ENCODE measurements around the gene EDNRA. TPM values are rescaled to one million over a fixed set of nuclear protein-coding genes. Genes with fewer than 3 reads are reported as not detected.
A peak's percentile ranks its signal among the peaks of the same experiment; 100 is the strongest.

EDNRA gene
- total and polyA plus RNA-seq, 9 of the 15 experiments (the other 6 are each of a cell fraction or from before 2014, with no cell fraction given): not detected

DNA sequence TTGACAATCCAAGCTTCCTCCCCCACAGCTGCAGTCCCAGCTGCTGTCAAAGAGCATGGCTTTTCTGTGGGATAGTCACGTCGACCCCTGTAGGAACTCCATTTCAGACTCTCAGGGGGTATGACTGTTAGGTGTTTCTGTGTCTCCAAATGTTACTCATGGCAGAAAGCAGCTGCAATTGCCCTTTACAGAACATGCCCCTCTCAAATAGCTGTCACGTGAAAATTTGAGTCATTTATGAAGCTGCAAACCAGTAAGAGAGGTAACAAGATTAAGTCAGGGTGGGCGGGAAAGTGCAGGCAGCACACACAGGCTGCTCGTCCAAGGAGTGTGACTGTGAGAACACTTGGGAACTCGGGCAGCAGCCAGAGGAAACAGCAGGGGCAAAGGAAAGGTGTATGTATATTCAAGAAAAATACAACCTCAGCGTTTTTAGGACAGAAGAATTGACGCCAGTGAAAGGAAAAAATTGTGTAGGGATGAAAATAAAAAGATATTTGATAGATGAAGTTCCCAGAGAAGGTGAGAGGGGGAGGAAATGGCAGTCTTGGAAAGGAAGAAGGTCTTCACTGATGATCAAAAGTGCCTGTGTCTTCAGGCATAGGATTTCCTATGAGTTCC is 69.8 kb downstream of the EDNRA start:
- Histone ChIP-seq H3K4me1 (replicated peaks in 1 of 2; ENCODE audit: control insufficient read depth in 2 of 2, insufficient read depth in 2 of 2, low read length in 2 of 2) (no peaks in the 10 kb centered on the region), H3K79me2 (ENCODE audit: control insufficient read depth, insufficient read depth, low read length) (no peaks in the 10 kb centered on the region), H3K9me3 (replicated peaks; ENCODE audit: control insufficient read depth, insufficient read depth, low read depth, low read length) (no peaks in the 10 kb centered on the region), H4K20me1 (replicated peaks; ENCODE audit: control insufficient read depth, insufficient read depth, low read length) (no peaks in the 10 kb centered on the region), H3K36me3 (ENCODE audit: control insufficient read depth, insufficient read depth, low read length) (no peaks in the 10 kb centered on the region), H3K4me2 (ENCODE audit: insufficient read depth, low read length) (no peak overlapping the region), H3K27ac (ENCODE audit: extremely low read depth, low read depth, low read length) (no peak overlapping the region), H3K9me1 (ENCODE audit: control insufficient read depth, insufficient read depth, low read length) (no peaks in the 10 kb centered on the region), H2AFZ (ENCODE audit: low read depth, low read length) (no peak overlapping the region), H3K4me3 (no peak overlapping the region), H3K27me3 (ENCODE audit: control insufficient read depth in 2 of 2, insufficient read depth in 2 of 2, low read length in 2 of 2) (no peaks in the 10 kb centered on the region), H3K9ac (ENCODE audit: insufficient read depth in 1 of 2, low read depth in 2 of 2, low read length in 2 of 2) (no peak overlapping the region)
- TF ChIP-seq MAFK (IDR thresholded peaks at IDR 0.05; ENCODE audit: low read length): peak; percentile 20; the same call in 1 of the 2 replicates
- no peak for TF ChIP-seq NFIC (IDR thresholded peaks at IDR 0.05)
- TF ChIP-seq ZNF316 (IDR thresholded peaks at IDR 0.05): peak; percentile 59
- TF ChIP-seq C11orf30 (IDR thresholded peaks at IDR 0.05; ENCODE audit: low read depth): peak; percentile 49; the same call in 1 of the 2 replicates
- TF ChIP-seq JUN (IDR thresholded peaks at IDR 0.05; ENCODE audit: borderline replicate concordance, low read depth, low read length): no peak
- TF ChIP-seq JUN (CRISPR knock-in tag; IDR thresholded peaks at IDR 0.05; ENCODE audit: borderline replicate concordance): no peak
- no peak for TF ChIP-seq RUNX1 (IDR thresholded peaks at IDR 0.05; ENCODE audit: low read depth)
- no peak for TF ChIP-seq RBFOX2 (IDR thresholded peaks at IDR 0.05; ENCODE audit: low read depth, low read length)
- TF ChIP-seq MAFF (IDR thresholded peaks at IDR 0.05; ENCODE audit: low read length): peak; percentile 40
- TF ChIP-seq ETS2 (tag; IDR thresholded peaks at IDR 0.05; ENCODE audit: borderline replicate concordance, poor library complexity, severe bottlenecking): no peak
- no peak for DNase-seq (ENCODE audit: extremely low read depth in 1 of 4, low spot score in 3 of 4)
- intact Hi-C loops (cut with micrococcal nuclease): no loop called here
- in situ Hi-C loops (cut with MboI): no loop called here
- ATAC-seq: no peak
- CTCF ChIA-PET (ENCODE audit: low intra/inter-chr PET ratio): no interaction called here
- FAIRE-seq: no peak
- POLR2A ChIA-PET: no interaction called here
- under 1% methylated on average over 8 of the region's 8 CpGs for WGBS (ENCODE audit: insufficient coverage, low coverage, missing lambda C conversion rate)
- BruUV-seq (replicated peaks): no TSS peak
